Trophoblast cell (in vitro differentiated cells and primary cell): ENCODE measurements around the gene MICALL2.
"Not testable (repeated sequence)": the region's sequence is repeated elsewhere in the genome, so short reads cannot be mapped to it uniquely, and the experiment has no call there.

Source experiments
- DNase-seq, 2 donors: peaks; one replicate each; pipeline ENCODE4 v3.0.0-alpha.2; 2016
- H2AFZ ChIP-seq: 2 replicates; pipeline ENCODE4 v1.6.1; 2013; ENCODE audit warnings: low read length, moderate library complexity, mild to moderate bottlenecking; ENCODE audit not compliant: insufficient read depth, poor library complexity
- H2AK5ac ChIP-seq: 2 replicates; pipeline ENCODE4 v1.6.1; 2013; ENCODE audit warnings: mild to moderate bottlenecking, low read length
- H2BK120ac ChIP-seq: 2 replicates; pipeline ENCODE4 v1.6.1; 2013; ENCODE audit warnings: low read length, mild to moderate bottlenecking, moderate library complexity; ENCODE audit not compliant: insufficient read depth, poor library complexity
- H2BK12ac ChIP-seq: 2 replicates; pipeline ENCODE4 v1.6.1; 2013; ENCODE audit warnings: mild to moderate bottlenecking, low read length, moderate library complexity
- H2BK5ac ChIP-seq: 2 replicates; pipeline ENCODE4 v1.6.1; 2013; ENCODE audit warnings: low read length, low read depth, moderate library complexity, mild to moderate bottlenecking; ENCODE audit not compliant: poor library complexity
- H3K14ac ChIP-seq: 2 replicates; pipeline ENCODE4 v1.6.1; 2013; ENCODE audit warnings: mild to moderate bottlenecking, low read length
- H3K18ac ChIP-seq: 2 replicates; pipeline ENCODE4 v1.6.1; 2013; ENCODE audit warnings: mild to moderate bottlenecking, low read length
- H3K23ac ChIP-seq: 2 replicates; pipeline ENCODE4 v1.6.1; 2013; ENCODE audit warnings: low read length
- H3K27ac ChIP-seq: 2 replicates; pipeline ENCODE4 v1.5.1; 2013; ENCODE audit warnings: low read depth, mild to moderate bottlenecking, inconsistent platforms, low read length, moderate library complexity
- H3K27me3 ChIP-seq: 2 replicates; pipeline ENCODE4 v1.6.1; 2013; ENCODE audit warnings: inconsistent platforms, mild to moderate bottlenecking, low read length, moderate library complexity; ENCODE audit not compliant: insufficient read depth
- H3K36me3 ChIP-seq, 2 experiments: 1 replicate in 1 of 2; 2 replicates in 1 of 2; pipeline ENCODE4 v1.6.1; 2013; ENCODE audit warnings: low read length in 2 of 2, mild to moderate bottlenecking in 2 of 2, moderate library complexity in 1 of 2; ENCODE audit not compliant: insufficient read depth in 2 of 2, control insufficient read depth in 1 of 2
- H3K4ac ChIP-seq: 2 replicates; pipeline ENCODE4 v1.6.1; 2013; ENCODE audit warnings: low read depth, mild to moderate bottlenecking, low read length, moderate library complexity
- H3K4me1 ChIP-seq, 2 experiments: 1 replicate in 1 of 2; 2 replicates in 1 of 2; pipeline ENCODE4 v1.6.1; 2013; ENCODE audit warnings: low read length in 2 of 2, mild to moderate bottlenecking in 2 of 2, moderate library complexity in 1 of 2; ENCODE audit not compliant: insufficient read depth in 2 of 2, control insufficient read depth in 1 of 2
- H3K4me2 ChIP-seq: 2 replicates; pipeline ENCODE4 v1.6.1; 2013; ENCODE audit warnings: inconsistent platforms, mild to moderate bottlenecking, low read length, moderate library complexity
- H3K4me3 ChIP-seq: 2 replicates; pipeline ENCODE4 v1.5.1; 2013; ENCODE audit warnings: mild to moderate bottlenecking, low read depth, low read length, inconsistent platforms
- H3K79me1 ChIP-seq: one replicate; pipeline ENCODE4 v1.6.1; 2013; ENCODE audit warnings: low read length
- H3K79me2 ChIP-seq: 2 replicates; pipeline ENCODE4 v1.6.1; 2013; ENCODE audit warnings: low read length, mild to moderate bottlenecking; ENCODE audit not compliant: control insufficient read depth, insufficient read depth, poor library complexity
- H3K9ac ChIP-seq: 2 replicates; pipeline ENCODE4 v1.6.1; 2013; ENCODE audit warnings: mild to moderate bottlenecking, low read length
- H3K9me3 ChIP-seq: 2 replicates; pipeline ENCODE4 v1.6.1; 2013; ENCODE audit warnings: low read depth, mild to moderate bottlenecking, control low read depth, inconsistent platforms, low read length; ENCODE audit not compliant: insufficient read depth
- H4K12ac ChIP-seq: 2 replicates; pipeline ENCODE4 v1.6.1; 2013; ENCODE audit warnings: low read depth, mild to moderate bottlenecking, low read length, moderate library complexity
- H4K8ac ChIP-seq: 2 replicates; pipeline ENCODE4 v1.6.1; 2013; ENCODE audit warnings: low read depth, mild to moderate bottlenecking, low read length, moderate library complexity
- H4K91ac ChIP-seq: one replicate; pipeline ENCODE4 v1.6.1; 2013; ENCODE audit warnings: low read depth, mild to moderate bottlenecking, low read length, moderate library complexity
- WGBS: extraction: QIAGEN DNeasy Blood & Tissue Kit; methylation state at CpG from one replicate; pipeline ENCODE4 v1.1.7; 2013; ENCODE audit warnings: missing lambda C conversion rate; ENCODE audit not compliant: insufficient read length, insufficient coverage; ENCODE audit errors: extremely low coverage; 5-methylcytosine and 5-hydroxymethylcytosine counted together

The MICALL2 gene

DNA sequence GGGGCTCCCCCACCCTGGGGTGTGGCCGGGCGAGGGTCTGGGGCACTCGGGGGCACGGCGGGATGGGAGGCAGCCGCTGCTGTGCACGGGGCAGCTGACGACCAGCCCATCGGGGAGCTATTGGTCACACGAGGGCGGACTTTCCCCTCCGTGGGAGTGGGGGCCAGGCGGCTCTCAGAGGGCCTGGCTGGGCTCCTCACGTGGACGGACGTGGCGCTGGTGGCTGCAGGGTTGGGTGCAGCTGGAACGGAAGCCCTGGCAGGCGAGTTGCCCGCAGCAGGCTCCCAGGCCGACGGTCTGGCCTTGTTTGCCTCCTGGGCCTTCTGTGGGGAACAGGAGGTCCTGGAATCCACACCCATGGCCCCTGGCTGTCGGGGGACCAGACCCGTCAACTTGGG is 14.3 kb downstream of the MICALL2 start:
- H3K27ac ChIP-seq = no peak overlapping the region
- no peak overlapping the region for H4K12ac ChIP-seq
- H2AK5ac ChIP-seq = no peak overlapping the region
- H3K27me3 ChIP-seq = no peaks in the 10 kb centered on the region
- H2BK120ac ChIP-seq = no peak overlapping the region
- H2BK5ac ChIP-seq = no peak overlapping the region
- no peak overlapping the region for H3K9ac ChIP-seq
- H3K4me1 ChIP-seq = no peaks in the 10 kb centered on the region
- peaks cover 5% of the 10 kb centered on the region for H3K9me3 ChIP-seq
- no peaks in the 10 kb centered on the region for H3K79me2 ChIP-seq
- H3K4me3 ChIP-seq = no peak overlapping the region
- H3K18ac ChIP-seq = no peak overlapping the region
- H4K8ac ChIP-seq = no peak overlapping the region
- no peak overlapping the region for H2AFZ ChIP-seq
- no peak overlapping the region for H2BK12ac ChIP-seq
- no peak overlapping the region for H3K4me2 ChIP-seq
- H3K4ac ChIP-seq = no peak overlapping the region
- H3K36me3 ChIP-seq = peaks cover 9 to 12% of the 10 kb centered on the region in 2 experiments
- no peak for DNase-seq
- no peak overlapping the region for H4K91ac ChIP-seq
- no peak overlapping the region for H3K14ac ChIP-seq
- no CpG with 5 or more reads among the region's 24 CpGs for WGBS
- no peaks in the 10 kb centered on the region for H3K79me1 ChIP-seq
- no peak overlapping the region for H3K23ac ChIP-seq

DNA sequence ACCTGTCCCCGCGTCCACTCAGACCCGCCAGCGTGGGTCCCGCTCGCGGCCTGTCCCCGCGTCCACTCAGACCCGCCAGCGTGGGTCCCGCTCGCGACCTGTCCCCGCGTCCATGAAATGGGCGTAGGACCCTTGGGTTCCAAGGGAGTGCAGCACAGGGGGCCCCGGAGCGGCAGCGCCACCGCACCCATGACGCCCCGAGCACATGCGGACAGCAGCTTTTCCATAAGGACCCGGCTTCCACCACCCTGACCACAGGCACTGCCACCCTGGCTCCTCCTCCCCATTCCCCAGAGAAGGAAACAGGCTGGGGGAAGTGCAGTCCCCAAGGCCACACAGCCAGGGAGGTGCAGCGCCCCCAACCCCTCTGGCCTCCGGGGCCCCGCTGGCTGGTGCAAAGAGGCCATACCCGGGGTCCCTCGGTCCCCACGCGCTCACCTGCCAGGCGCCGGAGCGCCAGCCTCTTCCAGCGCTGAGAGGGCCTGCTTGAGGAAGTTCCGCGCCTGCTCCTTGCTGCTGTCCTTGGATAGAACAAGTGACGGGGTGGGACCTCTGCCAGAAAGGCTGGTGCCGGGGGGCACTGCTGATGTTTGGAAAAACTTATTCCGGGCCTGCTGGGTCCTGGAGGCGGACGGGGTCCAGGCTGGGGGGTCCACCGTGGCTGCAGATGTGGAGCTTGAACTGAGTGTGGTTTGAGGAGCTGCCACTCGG is 14.9 kb downstream of the MICALL2 start:
- Histone ChIP-seq H4K12ac (no peak overlapping the region), H3K79me2 (no peaks in the 10 kb centered on the region), H4K91ac (no peak overlapping the region), H3K23ac (no peak overlapping the region), H3K27me3 (no peaks in the 10 kb centered on the region), H3K9me3 (peaks cover 7% of the 10 kb centered on the region), H3K79me1 (no peaks in the 10 kb centered on the region), H2AFZ (no peak overlapping the region), H3K4me2 (no peak overlapping the region), H4K8ac (no peak overlapping the region), H3K4me3 (no peak overlapping the region), H3K9ac (no peak overlapping the region), H2BK5ac (no peak overlapping the region), H3K27ac (no peak overlapping the region), H2AK5ac (no peak overlapping the region), H3K4me1 (no peaks in the 10 kb centered on the region), H3K36me3 (peaks cover 10 to 12% of the 10 kb centered on the region in 2 experiments), H2BK12ac (no peak overlapping the region), H3K4ac (no peak overlapping the region), H3K18ac (no peak overlapping the region), H2BK120ac (no peak overlapping the region), H3K14ac (no peak overlapping the region)
- WGBS = no CpG with 5 or more reads among the region's 45 CpGs
- DNase-seq = no peak

DNA sequence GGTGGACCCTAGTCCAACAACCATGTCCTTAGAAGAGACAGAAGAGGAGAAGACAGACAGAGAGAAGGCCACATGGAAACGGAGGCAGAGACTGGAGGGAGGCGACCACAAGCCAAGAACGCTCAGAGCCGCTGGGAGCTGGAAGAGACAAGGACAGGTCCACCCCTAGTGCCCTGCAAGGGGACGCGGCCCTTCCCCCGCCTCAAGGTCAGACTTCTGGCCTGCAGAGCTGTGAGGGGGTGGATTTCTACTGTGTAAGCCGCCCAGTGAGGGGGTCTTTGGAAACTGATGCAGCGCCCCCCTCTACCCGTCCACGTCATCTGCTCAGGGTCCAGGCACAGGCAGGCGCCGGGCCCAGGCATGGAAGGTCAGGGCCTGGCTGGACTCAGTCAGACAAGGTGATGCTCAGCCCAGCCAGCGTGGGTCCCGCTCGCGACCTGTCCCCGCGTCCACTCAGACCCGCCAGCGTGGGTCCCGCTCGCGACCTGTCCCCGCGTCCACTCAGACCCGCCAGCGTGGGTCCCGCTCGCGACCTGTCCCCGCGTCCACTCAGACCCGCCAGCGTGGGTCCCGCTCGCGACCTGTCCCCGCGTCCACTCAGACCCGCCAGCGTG is 15.6 kb downstream of the MICALL2 start:
- peaks cover 12 to 13% of the 10 kb centered on the region in 2 experiments for H3K36me3 ChIP-seq
- H3K9ac ChIP-seq, H2AFZ ChIP-seq, H3K14ac ChIP-seq, H3K4me1 ChIP-seq, H4K8ac ChIP-seq, H2BK120ac ChIP-seq, H3K4ac ChIP-seq, DNase-seq, H3K23ac ChIP-seq, H2BK12ac ChIP-seq, H2AK5ac ChIP-seq, H3K27me3 ChIP-seq, H3K9me3 ChIP-seq, H4K12ac ChIP-seq, H3K18ac ChIP-seq, H3K79me1 ChIP-seq, H3K4me3 ChIP-seq, H4K91ac ChIP-seq, H3K4me2 ChIP-seq, H3K79me2 ChIP-seq, H2BK5ac ChIP-seq, H3K27ac ChIP-seq: not testable (repeated sequence)
- WGBS = no CpG with 5 or more reads among the region's 42 CpGs

DNA sequence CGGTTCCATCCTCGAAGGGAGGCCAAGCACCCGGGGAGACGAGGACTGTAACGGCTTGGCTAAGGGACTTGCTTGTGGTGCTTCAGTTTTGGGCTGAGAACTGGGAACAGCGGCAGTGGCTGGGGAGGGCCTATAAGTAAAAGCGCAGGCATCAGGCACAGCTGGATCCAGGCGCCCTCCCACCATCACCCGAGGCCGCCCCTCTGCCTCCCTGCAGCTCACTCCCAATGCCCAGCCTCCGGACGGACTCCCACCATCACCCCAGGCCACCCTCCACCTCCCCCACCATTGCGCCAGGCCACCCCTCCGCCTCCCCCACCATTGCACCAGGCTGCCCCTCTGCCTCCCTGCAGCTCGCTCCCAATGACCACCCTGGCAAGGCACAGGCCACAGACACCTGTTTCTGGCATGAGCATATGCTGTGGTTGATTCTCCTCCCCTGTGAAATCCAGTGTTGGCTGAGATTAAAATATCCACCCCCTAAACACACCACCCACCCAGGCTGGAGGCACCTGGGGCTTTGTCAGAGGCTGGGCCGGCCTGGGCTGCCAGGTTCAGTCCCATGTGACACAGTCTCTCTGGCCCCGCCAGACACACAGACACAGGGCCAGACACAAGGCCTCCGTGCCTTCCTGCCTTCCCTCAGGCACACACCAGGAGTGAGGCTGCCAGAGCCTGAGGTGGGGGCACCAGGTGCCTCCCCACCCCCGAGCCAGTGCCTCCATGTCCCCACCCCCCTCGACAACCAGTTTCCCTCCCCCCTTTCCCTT is 16.7 kb downstream of the MICALL2 start:
- Histone ChIP-seq H2BK12ac (no peak overlapping the region), H4K12ac (no peak overlapping the region), H3K4me1 (no peaks in the 10 kb centered on the region), H3K14ac (no peak overlapping the region), H3K9me3 (peaks cover 9% of the 10 kb centered on the region), H3K4me3 (no peak overlapping the region), H3K4ac (no peak overlapping the region), H3K23ac (no peak overlapping the region), H4K8ac (no peak overlapping the region), H3K27ac (no peak overlapping the region), H2BK120ac (no peak overlapping the region), H3K18ac (no peak overlapping the region), H2AFZ (no peak overlapping the region), H2AK5ac (no peak overlapping the region), H3K4me2 (no peak overlapping the region), H4K91ac (no peak overlapping the region), H3K36me3 (peaks cover 15 to 18% of the 10 kb centered on the region in 2 experiments), H3K9ac (no peak overlapping the region), H3K79me2 (no peaks in the 10 kb centered on the region), H3K27me3 (no peaks in the 10 kb centered on the region), H3K79me1 (no peaks in the 10 kb centered on the region), H2BK5ac (no peak overlapping the region)
- WGBS = no CpG with 5 or more reads among the region's 20 CpGs
- DNase-seq = no peak
